Myocyte (in vitro differentiated cells): ENCODE measurements around the gene TXNL4A. TPM values are rescaled to one million over a fixed set of nuclear protein-coding genes. Genes with fewer than 3 reads are reported as not detected.
A peak's percentile ranks its signal among the peaks of the same experiment; 100 is the strongest.

Source experiments
- DNase-seq: peaks from one replicate; pipeline ENCODE4 v3.0.0-alpha.2; 2012; ENCODE audit warnings: low read depth
- total RNA-seq: library from RNA; depleted of rRNA; stranded (reverse); fragments of >200 nt; gene quantifications from 2 replicates; pipeline ENCODE4 v1.2.3, GENCODE V29; 2014

TXNL4A gene
- total RNA-seq, 1 donor from 2014 or later, result 52.4 TPM

DNA sequence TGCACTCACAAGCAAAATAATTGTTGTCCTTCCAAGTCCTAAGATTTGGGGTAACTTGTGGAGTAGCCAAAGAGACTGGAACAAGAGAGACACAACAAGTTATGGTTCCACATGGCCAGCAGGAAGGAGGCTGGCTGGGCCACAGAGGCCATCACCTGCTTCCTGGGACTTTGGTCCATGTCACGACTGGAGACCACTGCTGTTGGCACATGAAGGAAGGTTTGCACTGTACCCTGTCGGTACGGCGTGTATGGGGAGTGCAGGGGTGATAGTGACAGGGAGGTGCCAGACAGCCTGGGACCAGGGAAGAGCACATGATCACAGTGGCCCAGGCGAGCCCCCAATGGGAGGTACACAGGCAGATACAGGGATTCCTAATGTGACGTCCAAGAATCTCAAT, 52.4 kb downstream of the TXNL4A start:
- no peak for DNase-seq

DNA sequence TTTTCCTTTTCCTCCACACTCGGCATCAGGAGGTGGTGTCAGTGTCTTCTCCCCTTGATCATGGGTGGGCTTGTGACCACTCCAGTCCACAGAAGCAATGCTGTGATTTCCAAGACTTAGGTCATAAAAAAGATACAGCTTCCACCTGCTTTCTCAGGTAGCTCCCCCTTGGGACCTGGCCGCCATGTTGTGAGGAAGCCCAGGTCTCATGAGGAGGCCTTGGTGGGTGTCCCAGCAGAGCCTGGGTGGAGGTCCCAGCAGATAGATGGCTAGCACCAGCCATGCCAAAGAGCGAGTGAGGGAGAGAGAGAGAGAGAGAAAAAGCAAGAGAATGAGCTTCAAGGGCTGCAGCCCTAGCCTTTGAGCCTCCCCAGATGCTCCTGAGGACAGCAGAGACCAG, 52.9 kb downstream of the TXNL4A start:
- no peak for DNase-seq

DNA sequence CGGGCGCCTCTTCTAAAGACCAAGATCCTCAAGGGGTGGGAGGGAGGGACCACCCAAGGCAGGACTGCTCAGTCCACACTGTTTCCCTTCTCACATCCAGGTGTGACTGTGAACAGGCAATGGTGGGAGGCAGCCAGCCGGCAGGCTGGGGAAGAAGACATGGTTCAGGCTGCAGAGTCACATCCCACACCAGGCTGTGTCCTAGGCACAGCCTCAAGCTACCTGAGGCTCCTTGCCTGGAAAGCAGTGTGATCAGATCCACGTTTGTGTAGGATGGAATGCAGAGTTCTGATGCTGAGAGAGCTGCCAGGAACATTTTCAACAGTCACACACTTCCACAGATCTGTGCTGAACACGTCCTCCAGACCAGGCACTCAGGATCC, 53.3 kb downstream of the TXNL4A start:
- DNase-seq, result no peak

DNA sequence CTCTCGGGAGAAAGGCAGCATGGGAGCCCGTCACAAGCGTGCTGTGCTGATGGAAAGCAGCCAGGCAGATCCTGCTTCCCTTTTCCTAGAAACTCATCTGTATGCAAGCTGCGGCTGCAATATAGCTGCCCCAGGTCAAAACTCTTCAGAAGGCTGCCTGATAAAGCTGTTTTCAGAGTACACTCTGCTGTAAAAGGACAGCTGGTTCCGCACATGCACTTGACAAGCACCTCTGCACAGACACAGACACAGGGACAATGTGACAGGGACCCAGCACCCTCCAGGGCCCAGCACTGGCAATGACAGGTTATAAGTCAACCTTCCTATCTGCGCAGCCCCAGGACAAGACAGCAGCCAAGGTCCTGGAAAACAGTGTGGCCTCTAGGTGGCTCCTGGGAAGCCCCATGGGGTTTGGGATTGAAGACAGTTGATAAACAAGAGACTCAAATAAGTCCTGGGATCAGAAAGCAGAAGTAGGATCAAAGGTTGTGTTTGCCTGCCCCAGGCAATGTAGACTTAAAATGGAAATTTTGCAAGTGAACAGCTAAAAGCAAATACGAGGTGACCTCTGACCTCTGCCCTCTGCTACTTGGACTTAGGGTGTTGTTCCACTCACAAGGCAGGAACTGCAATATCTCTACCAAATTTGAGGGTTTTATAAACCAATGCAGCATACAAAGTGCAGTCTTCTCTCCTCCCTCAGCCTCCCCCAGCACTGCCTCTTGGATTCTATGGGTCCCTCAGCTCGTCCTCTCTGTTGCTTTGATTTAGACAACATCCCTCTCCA, 53.9 kb downstream of the TXNL4A start:
- DNase-seq, result no peak

DNA sequence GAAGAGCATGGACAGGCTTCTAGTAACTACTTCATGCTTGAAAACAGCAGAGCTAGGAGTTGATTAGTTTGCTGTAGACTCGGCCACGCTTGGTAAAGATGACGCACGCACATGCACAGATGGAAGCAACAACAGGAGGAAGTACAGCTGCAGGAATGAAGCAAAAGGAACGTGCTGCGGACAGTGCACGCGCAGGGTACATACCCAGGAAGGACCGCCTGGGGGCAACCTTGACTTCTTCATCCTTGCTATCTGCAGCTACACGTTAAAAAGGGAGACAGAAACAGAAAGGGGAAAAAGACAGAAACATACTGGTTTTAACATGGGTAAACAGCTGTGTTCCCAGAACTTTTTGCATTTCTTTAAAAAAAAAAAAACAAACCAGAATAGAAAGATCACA, 54.6 kb downstream of the TXNL4A start:
- DNase-seq, result no peak

DNA sequence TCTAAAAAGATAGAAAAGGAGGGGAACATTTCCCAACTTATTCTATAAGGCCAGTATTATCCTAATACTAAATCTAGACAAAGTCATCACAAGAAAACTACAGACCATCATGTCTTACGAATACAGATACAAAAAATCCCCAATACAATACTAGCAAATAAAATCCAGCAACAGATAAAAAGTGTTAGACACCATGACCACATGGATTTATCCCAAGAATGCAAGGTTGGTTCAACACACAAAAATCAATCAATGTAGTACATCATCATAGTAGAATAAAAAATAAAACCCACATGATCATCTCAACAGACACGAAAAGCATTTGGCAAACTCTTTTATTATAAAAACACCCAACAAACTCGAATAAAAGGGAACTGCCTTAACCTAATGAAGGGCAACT, 55.5 kb downstream of the TXNL4A start:
- DNase-seq, result no peak

DNA sequence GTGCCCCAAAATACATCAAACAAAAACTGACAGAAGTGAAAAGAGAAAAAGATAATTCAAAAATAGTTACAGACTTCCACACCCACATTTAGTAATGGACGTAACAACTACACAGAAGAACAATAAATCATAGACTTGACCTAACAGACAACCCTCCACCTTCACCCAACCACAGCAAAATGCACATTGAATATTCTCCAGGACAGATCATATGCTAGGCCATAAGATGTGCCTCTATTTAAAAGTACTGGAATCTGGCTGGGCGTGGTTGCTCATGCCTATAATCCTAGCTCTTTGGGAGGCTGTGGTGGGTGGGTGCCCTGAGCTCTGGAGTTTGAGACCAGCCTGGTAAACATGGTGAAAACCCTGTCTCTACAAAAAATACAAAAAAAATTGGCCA, 56.9 kb downstream of the TXNL4A start:
- no peak for DNase-seq

DNA sequence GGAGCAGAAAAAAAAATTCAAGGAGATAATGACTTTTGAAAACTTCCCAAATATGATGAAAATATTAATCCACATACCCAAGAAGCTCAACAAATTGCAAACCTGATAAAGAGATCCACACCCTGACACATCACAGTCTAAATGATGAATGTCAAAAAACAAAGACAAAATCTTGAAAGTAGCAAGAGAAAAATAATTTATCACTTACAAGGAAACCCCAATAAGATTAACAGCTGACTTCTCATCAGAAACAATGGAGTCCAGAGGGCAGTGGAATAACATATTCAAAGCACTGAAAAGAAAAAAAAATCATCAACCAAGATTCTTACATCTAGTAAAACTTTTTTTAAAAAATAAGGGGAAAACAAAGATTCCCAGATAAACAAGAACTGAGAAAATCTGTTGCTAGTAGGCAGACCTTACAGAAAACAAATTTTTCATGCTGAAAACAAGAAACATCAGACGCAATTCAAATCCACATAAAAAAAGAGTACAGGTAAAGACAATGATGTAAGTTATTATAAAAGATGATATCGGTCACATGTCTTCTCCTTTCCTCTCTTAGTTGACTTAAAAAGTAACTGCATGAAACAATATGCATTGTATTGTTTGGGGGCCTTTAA, 58.2 kb downstream of the TXNL4A start:
- DNase-seq, result peak; percentile 23

DNA sequence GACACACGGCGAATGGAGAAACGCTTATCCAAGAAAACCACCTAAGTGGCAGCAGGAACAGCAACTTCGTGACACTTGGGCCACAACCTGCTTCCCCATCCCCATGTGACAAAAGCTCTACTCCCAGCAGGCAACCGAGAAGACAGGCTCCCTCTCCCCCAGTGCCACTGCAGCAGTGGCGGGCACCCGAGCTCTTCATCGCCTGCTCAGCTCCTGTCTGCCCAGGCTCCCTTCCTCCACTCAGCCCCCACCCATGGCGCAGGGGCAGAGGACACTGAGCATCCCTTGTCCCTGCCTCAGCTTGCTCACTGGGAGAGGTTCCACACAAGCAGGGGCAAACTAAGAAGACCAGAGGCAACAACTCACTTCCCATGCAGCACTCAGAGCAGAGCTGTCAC, 59.8 kb downstream of the TXNL4A start:
- no peak for DNase-seq

DNA sequence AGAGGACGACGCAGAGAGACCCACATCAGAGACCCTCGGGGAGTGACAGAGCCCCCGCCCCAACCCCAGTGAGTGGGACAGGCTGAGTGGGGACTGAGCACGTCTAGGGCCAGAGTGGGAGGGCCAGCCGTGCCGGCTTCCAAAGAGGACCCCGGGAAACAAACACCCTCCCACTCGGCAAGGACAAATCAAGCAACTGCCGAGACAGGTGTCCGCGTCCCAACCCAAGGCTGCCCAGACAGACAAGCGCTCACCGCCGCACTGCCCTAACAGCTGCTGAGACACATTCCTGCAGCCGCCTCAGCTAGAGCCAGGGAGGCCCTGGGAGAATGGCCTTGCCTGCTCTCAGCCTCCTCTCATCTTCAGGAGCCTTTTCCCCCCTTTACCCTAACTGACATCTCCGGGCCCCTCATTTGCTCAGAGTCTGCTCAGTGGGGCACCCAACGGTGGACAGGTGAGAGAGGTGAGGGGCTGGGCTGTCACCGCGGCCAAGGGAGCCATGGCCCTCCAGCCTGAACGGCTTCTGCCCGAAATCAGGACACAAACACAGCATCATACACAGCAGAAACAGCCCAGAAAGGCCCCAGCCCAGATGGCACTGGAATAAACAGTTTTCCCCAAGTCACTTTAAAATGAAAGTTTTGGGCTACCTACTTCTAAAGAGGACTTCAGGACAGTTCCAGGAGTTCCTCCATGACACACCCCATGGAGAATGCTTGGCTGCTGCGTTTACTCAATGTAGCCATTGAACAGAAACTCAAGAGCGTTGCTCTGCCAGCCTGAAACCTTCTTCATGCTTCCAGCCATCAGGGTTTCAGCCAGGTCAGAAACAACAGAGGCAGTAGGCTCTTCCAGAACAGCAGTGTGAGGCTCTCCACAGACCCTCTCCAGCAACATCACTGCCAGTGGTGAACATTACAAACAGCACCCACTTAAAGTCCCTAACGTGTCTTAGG, 60.5 kb downstream of the TXNL4A start:
- DNase-seq, result peak; percentile 40

DNA sequence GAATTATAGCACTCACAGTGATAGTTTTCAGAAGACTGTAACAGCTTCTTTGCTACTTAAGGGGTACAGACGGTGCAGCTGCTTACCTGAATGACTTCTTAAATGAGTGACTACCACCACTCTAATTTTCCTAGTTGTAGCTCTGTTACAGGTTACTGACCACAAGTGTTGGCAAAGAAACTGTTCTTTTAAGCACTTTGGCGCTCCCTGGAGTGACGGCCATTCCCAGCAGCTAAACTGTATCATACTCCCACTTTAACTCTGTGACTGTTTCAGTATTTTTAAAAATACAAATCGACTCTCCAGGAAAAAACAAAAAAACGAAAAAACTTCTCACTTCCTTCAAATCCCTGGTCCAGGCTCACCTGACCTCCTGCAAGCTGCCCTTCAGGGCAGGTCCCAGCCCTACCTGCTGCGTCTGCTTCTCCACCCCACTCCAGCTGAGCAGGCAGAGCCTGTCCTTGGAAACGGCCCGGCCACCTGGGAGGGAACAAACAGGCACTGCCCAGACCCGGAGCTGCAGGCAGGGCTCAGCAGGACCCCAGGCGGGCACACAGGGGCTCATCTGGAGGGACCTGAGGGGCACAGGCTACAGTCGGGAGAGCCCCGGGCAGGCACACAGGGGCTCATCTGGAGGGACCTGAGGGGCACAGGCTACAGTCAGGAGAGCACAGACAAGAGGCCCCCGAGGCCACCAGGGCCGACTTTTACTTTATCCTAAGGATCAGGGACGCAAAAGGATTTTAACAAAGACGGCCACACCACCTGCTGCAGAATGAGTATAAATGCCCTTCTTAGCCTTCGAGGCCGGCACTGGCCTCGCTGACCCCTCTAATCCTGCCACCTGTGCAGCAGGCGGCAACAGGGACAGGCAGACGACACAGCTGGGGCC, 61.4 kb downstream of the TXNL4A start:
- no peak for DNase-seq

DNA sequence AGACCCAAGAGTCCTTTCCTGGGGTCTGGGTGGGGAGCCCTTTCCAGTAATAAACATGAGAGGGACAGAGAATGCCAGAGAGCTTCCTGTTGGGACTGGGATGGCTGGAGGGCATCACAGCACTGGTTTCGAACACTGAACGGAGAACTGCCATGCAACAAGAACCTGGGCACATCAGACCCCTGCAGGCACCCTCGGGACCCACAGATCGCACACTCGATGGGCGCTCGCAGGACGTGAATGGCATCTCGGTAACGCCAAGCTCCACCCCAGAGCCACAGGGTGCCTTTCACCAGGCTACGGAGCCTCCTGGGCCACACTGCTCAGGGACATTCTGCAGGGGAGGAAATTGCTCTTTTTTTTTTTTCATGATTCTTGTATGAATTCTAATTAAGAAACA, 62.1 kb downstream of the TXNL4A start:
- no peak for DNase-seq

DNA sequence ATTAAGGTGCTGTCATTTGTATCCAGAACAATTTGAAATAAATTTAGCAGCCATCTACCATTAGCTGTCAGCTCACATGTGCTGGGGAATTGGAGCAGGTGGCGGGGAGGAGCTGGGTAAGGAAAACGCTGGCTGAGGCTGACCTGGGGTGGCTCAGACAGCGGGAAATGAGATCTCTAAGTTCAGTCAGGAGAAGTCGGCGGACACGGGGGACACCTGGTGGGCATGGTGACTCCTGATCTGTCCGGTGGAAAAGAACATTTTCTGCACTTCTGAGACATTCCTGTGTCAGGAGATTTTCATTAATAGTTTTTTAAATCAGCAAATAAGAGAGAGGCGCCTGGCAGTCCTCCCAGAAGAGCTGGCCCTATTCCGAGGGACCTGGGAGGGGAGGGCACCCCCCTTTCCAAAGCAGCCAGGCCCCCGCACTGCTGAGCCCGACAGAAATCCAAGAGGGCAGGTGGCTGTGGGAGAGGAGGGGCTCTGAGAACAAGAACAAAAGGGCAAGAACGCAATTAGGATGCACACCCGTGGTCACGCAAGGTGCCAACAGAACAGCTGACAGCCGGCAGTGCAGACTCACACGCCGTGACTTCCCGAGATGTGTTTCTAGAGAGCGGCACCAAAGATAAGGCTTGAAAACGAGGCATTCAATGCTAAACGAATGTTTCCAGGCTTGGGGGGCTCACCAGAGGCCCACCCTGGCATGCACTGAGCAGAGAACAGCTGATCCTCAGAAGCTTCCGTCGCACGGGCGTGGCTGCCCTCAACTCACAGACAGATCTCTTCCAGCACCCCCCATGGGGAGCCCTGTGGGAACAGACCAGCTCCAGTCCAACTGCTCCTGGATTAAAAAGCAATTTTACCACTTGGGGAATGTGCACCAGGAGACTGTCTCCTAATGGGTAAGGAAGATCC, 63.3 kb downstream of the TXNL4A start:
- DNase-seq, result peak; percentile 94

DNA sequence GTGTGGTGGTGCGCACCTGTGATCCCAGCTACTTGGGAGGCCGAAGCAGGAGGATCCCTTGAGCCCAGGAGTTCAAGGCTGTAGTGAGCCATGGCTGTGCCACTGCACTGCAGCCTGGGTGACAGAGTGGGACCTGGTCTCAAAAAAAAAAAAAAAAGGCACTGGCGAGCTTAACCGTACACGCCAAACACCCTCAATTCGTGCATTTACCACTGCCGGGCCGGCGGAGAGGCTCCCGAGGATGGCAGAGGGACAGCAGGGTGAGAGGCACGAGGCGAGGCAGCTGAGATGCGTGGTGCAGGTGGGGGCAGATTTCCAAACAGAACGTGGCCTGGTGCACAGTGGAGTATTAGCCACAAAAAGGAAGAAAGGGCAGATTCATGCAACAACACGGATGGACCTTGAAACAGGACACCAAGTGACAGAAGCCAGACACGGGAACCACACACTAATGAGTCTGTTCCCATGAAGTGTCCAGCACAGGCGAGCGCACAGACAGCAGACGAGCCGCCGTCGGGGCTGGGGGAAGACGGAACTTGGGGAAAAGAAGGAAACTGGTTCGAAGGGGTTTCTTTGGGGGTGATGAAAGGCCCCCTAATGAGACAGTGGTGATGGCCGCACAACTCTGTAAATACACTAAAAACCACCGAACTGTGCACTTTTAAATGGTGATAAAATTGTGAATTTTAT, 64.3 kb downstream of the TXNL4A start:
- no peak for DNase-seq

DNA sequence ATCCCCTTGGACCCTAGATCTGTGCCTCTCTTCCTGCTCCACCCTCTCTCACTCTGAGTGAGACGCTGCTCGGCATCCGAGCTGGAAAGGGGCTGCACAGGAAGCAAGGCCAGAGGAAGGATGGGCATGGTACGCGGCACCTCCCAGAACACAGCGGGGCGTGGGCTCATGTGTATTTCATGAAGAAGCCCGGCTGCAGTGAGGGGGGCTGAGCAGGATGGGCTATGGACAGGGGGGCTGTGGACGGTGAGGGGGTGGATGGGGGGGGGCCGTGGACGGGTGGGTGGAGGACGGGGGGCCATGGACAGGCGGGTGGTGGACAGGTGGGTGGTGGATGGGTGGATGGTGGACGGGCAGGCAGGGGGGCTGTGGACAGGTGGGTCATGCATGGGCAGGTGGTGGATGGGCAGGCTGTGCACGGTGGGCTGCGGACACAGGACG, 65.4 kb downstream of the TXNL4A start:
- DNase-seq, result no peak

DNA sequence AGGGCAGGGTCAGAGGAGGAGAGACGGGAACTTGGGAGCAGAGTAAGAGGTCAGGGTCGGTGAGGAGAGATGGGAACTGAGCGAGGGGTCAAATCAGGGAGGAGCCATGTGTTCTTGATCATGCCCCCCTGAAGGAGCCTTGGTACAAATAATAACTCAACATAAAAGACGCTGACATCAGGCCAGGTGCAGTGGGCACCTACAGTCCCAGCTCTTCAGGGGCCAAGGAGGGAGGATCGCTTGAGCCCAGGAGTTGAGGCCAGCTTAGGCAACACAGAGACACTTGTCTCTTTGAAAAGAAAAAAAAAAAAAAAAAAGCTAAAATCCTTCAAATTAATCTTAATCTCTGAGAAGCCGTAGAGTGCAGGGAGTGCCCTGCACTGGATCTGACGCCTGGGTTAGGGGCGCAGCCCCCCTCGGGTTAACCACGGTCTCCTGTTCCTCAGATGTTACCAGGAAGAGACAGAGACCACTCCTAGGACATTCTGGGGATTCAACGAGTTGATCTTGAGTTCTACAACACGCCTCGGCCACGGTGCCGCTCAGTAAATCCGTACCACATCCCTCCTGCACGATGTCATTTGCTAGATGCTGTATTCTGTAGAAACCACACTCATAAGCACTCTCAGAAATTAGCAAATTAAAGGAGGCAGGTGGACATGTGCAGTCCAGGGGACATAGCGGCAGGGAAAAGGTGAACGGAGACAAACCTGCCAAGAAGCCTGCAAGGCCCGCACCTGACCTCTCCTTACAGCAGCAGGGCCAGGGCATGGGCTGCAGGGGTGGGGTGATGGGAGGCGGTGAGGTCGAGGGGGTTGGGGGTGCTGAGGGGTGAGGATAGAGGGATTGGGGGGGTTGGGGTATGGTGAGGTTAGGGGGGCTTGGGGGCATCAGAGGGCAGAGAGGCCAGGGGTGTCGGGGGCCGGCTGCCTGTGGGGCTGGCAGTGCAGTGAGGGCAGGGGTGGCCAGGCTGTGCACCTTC, 66.1 kb downstream of the TXNL4A start:
- DNase-seq, result no peak
